Activated CD8-positive, alpha-beta memory T cell treated with anti-CD3 and anti-CD28 coated beads, Interleukin-2, amount 10 ng/mL, durations not matched to agents 7 days and 5 days (primary cell): ENCODE data around the gene DUSP8. TPM values are rescaled to one million over a fixed set of nuclear protein-coding genes. Genes with fewer than 3 reads are reported as not detected.
"Not testable (repeated sequence)": the region's sequence is repeated elsewhere in the genome, so short reads cannot be mapped to it uniquely, and the experiment has no call there.

Source experiments
- ATAC-seq: fragments of 150-1000 bp; cut with Tn5 transposase; one replicate; pipeline ENCODE4 v1.10.0; 2021; ENCODE audit warnings: moderate library complexity
- CTCF ChIA-PET: fragments of 350-600 bp; sonication (Branson Sonifier 250); formaldehyde crosslinking; loops from one replicate; lab custom pipeline; 2021; ENCODE audit warnings: antibody characterized with exemption; lab: Charles Lee
- DNase-seq: peaks from one replicate; pipeline ENCODE4 v3.0.0-alpha.2; 2020
- H3K27ac Mint-ChIP-seq: one replicate; pipeline ENCODE4 v1.8.0; 2021; ENCODE audit warnings: mild to moderate bottlenecking, mixed read lengths
- H3K27me3 Mint-ChIP-seq: one replicate; pipeline ENCODE4 v1.8.0; 2021; ENCODE audit warnings: mixed read lengths
- H3K36me3 Mint-ChIP-seq: one replicate; pipeline ENCODE4 v1.8.0; 2021; ENCODE audit warnings: mild to moderate bottlenecking, mixed read lengths
- H3K4me1 Mint-ChIP-seq: one replicate; pipeline ENCODE4 v1.8.0; 2021; ENCODE audit warnings: mixed read lengths
- H3K4me3 Mint-ChIP-seq: one replicate; pipeline ENCODE4 v1.8.0; 2021; ENCODE audit warnings: mild to moderate bottlenecking, moderate library complexity, mixed read lengths
- H3K9me3 Mint-ChIP-seq: one replicate; pipeline ENCODE4 v1.8.0; 2022; ENCODE audit warnings: low read depth, mixed read lengths
- total RNA-seq, 2 experiments: library from RNA; stranded (reverse); gene quantifications; one replicate each; pipeline ENCODE4 v1.2.3, GENCODE V29; 2021

DUSP8 gene
- total RNA-seq, 2 experiments from 2014 or later = 0.50 to 1.1 TPM

DNA sequence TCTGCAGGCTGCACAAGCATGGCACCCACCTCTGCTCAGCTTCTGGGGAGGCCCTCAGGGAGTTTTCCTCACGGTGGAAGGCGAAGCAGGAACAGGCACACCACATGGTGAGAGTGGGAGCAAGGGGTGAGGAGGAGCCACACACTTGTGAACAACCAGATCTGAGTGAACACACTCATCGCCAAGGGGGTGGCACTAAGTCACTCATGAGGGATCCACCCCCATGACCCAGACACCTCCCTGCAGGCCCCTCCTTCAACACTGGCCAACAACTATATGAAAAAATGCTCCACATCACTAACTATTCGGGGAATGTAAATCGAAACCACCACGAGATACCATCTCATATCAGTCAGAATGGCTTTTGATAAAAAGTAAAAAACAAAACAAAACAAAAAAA lies 26.7 kb upstream of the DUSP8 start:
- H3K27ac Mint-ChIP-seq = no peak overlapping the region
- H3K4me3 Mint-ChIP-seq = no peak overlapping the region
- no peaks in the 10 kb centered on the region for H3K9me3 Mint-ChIP-seq
- CTCF ChIA-PET = interaction anchor here (1.3 kb wide), 1 partner anchor 24 kb away, joined by 4 read pairs; no protein-coding TSS in a partner anchor
- H3K36me3 Mint-ChIP-seq = no peaks in the 10 kb centered on the region
- H3K27me3 Mint-ChIP-seq = peaks cover 81% of the 10 kb centered on the region
- no peak for DNase-seq
- no peak for ATAC-seq
- peaks cover 2% of the 10 kb centered on the region for H3K4me1 Mint-ChIP-seq

- H3K4me1 Mint-ChIP-seq, H3K9me3 Mint-ChIP-seq, H3K36me3 Mint-ChIP-seq, DNase-seq, H3K4me3 Mint-ChIP-seq, ATAC-seq, H3K27ac Mint-ChIP-seq: not testable (repeated sequence)
- peaks cover 83% of the 10 kb centered on the region for H3K27me3 Mint-ChIP-seq
- CTCF ChIA-PET = interaction anchor here (0.7 to 1.3 kb wide), 2 partner anchors 24 to 29 kb away, joined by 3 to 4 read pairs; no protein-coding TSS in a partner anchor
Measured at GRCh38 chr11:1598406-1598805, 26.3 kb upstream of the DUSP8 start.

- H3K27me3 Mint-ChIP-seq = peaks cover 83% of the 10 kb centered on the region
- H3K27ac Mint-ChIP-seq = no peak within 1 kb of the TSS
- peaks cover 2% of the 10 kb centered on the region for H3K4me1 Mint-ChIP-seq
Measured at GRCh38 chr11:1597994-1598380, 25.9 kb upstream of the DUSP8 start, which contains the start of gene KRTAP5-2. Gene KRTAP5-2 (minus strand): TSS chr11:1598294. CDS start chr11:1598250, 44 bp downstream.

DNA sequence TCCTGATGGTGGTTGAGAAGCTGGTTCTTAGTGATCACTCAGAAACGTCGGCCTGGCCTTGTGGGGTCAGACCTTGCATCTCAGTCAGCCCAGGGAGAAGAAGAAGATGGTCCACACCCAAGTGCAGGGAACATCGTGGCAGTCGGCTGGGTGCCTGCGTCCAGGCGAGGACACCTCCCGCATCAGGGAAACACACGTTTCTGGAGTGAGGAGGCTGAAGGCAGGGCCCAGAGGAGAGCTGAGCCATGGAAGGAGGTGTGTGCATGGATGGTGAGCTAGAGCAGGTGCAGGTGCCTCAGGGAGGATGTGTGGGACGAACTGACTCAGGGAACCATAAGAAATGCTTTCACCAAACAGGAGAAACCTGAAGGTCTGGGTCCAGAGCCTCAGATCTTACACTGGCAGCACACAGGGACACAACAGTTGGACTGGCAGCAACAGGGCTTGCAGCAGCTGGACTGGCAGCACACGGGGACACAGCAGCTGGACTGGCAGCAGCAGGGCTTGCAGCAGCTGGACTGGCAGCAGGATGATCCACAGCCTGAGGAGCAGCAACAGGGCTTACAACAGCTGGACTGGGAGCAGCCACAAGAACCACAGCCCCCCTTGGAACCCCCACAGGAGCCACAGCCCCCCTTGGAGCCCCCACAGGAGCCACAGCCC lies 25.4 kb upstream of the DUSP8 start:
- Mint-ChIP-seq H3K9me3 (no peaks in the 10 kb centered on the region), H3K27me3 (peaks cover 85% of the 10 kb centered on the region), H3K36me3 (no peaks in the 10 kb centered on the region), H3K27ac (no peak overlapping the region), H3K4me3 (no peak overlapping the region), H3K4me1 (peaks cover 2% of the 10 kb centered on the region)
- ATAC-seq (no peak), DNase-seq (no peak)
- CTCF ChIA-PET = interaction anchor here (1.3 to 1.4 kb wide), 2 partner anchors 23 to 34 kb away, joined by 3 to 4 read pairs; no protein-coding TSS in a partner anchor

More at GRCh38 chr11:1597994-1598380, 25.9 kb upstream of the DUSP8 start, which contains the start of gene KRTAP5-2:
- no peaks in the 10 kb centered on the region for H3K36me3 Mint-ChIP-seq
- no peaks in the 10 kb centered on the region for H3K9me3 Mint-ChIP-seq
- CTCF ChIA-PET = interaction anchor here (0.7 to 1.3 kb wide), 2 partner anchors 23 to 29 kb away, joined by 3 to 4 read pairs; no protein-coding TSS in a partner anchor
- H3K4me3 Mint-ChIP-seq = no peak within 1 kb of the TSS
- no peak for ATAC-seq
- DNase-seq = no peak

- not testable (repeated sequence) for H3K36me3 Mint-ChIP-seq, H3K27ac Mint-ChIP-seq, H3K9me3 Mint-ChIP-seq, DNase-seq, ATAC-seq, H3K4me1 Mint-ChIP-seq, H3K4me3 Mint-ChIP-seq
- H3K27me3 Mint-ChIP-seq = peaks cover 80% of the 10 kb centered on the region
- CTCF ChIA-PET = interaction anchor here (1.1 to 4.3 kb wide), 3 partner anchors 9 to 35 kb away, joined by 3 to 35 read pairs (median 3); no protein-coding TSS in a partner anchor
Measured at GRCh38 chr11:1596576-1597121, 24.6 kb upstream of the DUSP8 start.

- CTCF ChIA-PET = interaction anchor here (1.0 to 4.3 kb wide), 10 partner anchors 9 to 71 kb away, joined by 3 to 35 read pairs (median 4); no protein-coding TSS in a partner anchor
- ATAC-seq, H3K4me3 Mint-ChIP-seq, H3K9me3 Mint-ChIP-seq, H3K4me1 Mint-ChIP-seq, H3K27ac Mint-ChIP-seq, DNase-seq, H3K36me3 Mint-ChIP-seq: not testable (repeated sequence)
- H3K27me3 Mint-ChIP-seq = peaks cover 76% of the 10 kb centered on the region
Measured at GRCh38 chr11:1595994-1596575, 24.0 kb upstream of the DUSP8 start.

- Mint-ChIP-seq H3K4me1 (peaks cover 13% of the 10 kb centered on the region), H3K36me3 (peaks cover 5% of the 10 kb centered on the region), H3K27me3 (peaks cover 54% of the 10 kb centered on the region), H3K27ac (no peak overlapping the region), H3K4me3 (no peak overlapping the region), H3K9me3 (no peaks in the 10 kb centered on the region)
- DNase-seq (no peak), ATAC-seq (no peak)
- CTCF ChIA-PET = interaction anchor here (4.3 kb wide), 1 partner anchor 17 kb away, joined by 35 read pairs; no protein-coding TSS in a partner anchor
Measured at GRCh38 chr11:1592628-1593027, 20.6 kb upstream of the DUSP8 start.

- Mint-ChIP-seq H3K36me3 (peaks cover 5% of the 10 kb centered on the region), H3K4me3 (no peak overlapping the region), H3K9me3 (no peaks in the 10 kb centered on the region), H3K27ac (no peak overlapping the region), H3K27me3 (peaks cover 34% of the 10 kb centered on the region), H3K4me1 (peaks cover 11% of the 10 kb centered on the region)
- CTCF ChIA-PET = interaction anchor here (4.8 kb wide), 1 partner anchor 15 kb away, joined by 47 read pairs; no protein-coding TSS in a partner anchor
- ATAC-seq = no peak
- DNase-seq = no peak
Measured at GRCh38 chr11:1589996-1590395, 17.9 kb upstream of the DUSP8 start.

- DNase-seq, H3K9me3 Mint-ChIP-seq, H3K36me3 Mint-ChIP-seq: not testable (repeated sequence)
- Mint-ChIP-seq H3K27me3 (peaks cover 27% of the 10 kb centered on the region), H3K4me1 (peaks cover 11% of the 10 kb centered on the region), H3K4me3 (peak overlapping the region; percentile 37), H3K27ac (peak overlapping the region; percentile 88)
- CTCF ChIA-PET = interaction anchor here (1.2 to 4.8 kb wide), 3 partner anchors 14 to 50 kb away, joined by 3 to 47 read pairs (median 3); no protein-coding TSS in a partner anchor
- ATAC-seq = peak; percentile 57
Measured at GRCh38 chr11:1589191-1589963, 17.3 kb upstream of the DUSP8 start.

DNA sequence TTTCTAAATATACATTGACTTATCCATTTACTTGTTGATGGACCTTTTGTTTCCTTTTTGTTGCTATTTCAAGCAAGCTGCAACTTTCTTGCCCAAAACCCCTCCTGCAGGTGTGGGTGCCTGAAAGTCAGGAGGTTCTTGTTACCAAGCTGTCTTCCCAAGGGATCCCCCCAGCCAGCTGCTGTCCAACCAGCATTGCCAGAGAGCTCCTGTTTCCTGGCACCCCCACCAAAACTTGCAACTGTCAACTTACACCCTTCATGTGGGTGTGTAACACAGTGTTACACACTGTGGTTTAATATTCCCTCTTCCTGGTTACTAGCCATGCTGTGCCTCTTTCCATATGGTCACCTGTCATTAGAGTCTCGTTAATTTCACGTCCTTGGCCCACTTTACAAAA lies 14.6 kb upstream of the DUSP8 start:
- H3K36me3 Mint-ChIP-seq = peaks cover 5% of the 10 kb centered on the region
- DNase-seq = no peak

DNA sequence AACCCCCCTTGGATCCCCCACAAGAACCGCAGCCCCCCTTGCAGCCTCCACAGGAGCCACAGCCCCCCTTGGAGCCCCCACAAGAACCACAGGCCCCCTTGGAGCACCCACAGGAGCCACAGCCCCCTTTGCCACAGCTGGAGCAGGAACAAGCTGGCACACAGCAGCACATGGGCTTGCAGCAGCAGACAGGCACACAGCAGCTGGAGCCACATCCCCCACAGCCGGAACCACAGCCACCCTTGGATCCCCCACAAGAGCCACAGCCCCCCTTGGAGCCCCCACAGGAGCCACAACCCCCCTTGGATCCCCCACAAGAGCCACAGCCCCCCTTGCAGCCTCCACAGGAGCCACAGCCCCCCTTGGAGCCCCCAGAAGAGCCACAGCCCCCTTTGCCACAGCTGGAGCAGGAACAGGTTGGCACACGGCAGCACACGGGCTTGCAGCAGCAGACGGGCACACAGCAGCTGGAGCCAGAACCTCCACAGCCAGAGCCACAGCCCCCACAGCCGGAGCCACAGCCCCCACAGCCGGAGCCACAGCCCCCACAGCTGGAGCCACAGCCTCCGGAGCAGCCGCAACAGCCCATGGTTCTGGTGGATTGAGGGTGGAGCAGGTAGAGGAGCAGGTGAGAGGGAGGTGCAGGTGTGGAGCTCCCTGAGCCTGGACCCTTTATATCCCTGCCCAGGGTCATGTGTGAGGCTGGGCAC lies 12.7 kb upstream of the DUSP8 start, which contains the start of gene KRTAP5-1:
TSS of gene KRTAP5-1 (minus strand) at position 623 of the 710 bp plus-strand sequence. CDS start at position 589, 34 bp downstream.
- ATAC-seq, DNase-seq, H3K9me3 Mint-ChIP-seq, H3K36me3 Mint-ChIP-seq, CTCF ChIA-PET, H3K4me3 Mint-ChIP-seq: not testable (repeated sequence)
- H3K27ac Mint-ChIP-seq = peak within 1 kb of the TSS; percentile 28
- peaks cover 16% of the 10 kb centered on the region for H3K27me3 Mint-ChIP-seq
- H3K4me1 Mint-ChIP-seq = peaks cover 11% of the 10 kb centered on the region

More for the DNA sequence above, 14.6 kb upstream of the DUSP8 start:
- Mint-ChIP-seq H3K4me3 (no peak overlapping the region), H3K27ac (no peak overlapping the region), H3K9me3 (no peaks in the 10 kb centered on the region), H3K27me3 (peaks cover 16% of the 10 kb centered on the region), H3K4me1 (peaks cover 11% of the 10 kb centered on the region)
- ATAC-seq = no peak
- CTCF ChIA-PET = interaction anchor here (4.8 kb wide), 1 partner anchor 11 kb away, joined by 47 read pairs; no protein-coding TSS in a partner anchor

DNA sequence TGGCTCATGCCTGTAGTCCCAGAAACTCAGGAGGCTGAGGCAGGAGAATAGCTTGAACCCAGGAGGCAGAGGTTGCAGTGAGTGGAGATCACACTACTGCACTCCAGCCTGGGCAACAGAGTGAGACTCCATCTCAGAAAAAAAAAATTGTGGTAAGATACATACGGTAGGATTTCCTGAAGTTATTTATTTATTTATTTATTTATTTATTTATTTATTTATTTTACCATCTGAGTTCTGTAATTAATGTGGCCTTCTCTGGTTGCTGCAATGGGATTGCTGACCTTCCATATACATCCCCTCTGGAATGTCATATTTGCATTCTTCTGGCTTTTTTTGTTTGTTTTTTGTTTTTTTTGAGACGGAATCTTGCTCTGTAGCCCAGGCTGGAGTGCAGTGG lies 10.8 kb upstream of the DUSP8 start:
- CTCF ChIA-PET, H3K4me3 Mint-ChIP-seq, ATAC-seq, DNase-seq, H3K4me1 Mint-ChIP-seq, H3K36me3 Mint-ChIP-seq, H3K27ac Mint-ChIP-seq, H3K9me3 Mint-ChIP-seq: not testable (repeated sequence)
- peaks cover 10% of the 10 kb centered on the region for H3K27me3 Mint-ChIP-seq
